HG03342 (cell line): Measurements from ENCODE around the gene PHF13.
"Not testable (repeated sequence)": the region's sequence is repeated elsewhere in the genome, so short reads cannot be mapped to it uniquely, and the experiment has no call there.

ENCODE experiments used
- ATAC-seq: cut with Tn5 transposase; IDR thresholded peaks from one replicate; pipeline ENCODE4 v1.9.1; 2021; ENCODE audit warnings: mild to moderate bottlenecking, moderate library complexity; ENCODE audit not compliant: unreplicated experiment

The PHF13 gene

DNA sequence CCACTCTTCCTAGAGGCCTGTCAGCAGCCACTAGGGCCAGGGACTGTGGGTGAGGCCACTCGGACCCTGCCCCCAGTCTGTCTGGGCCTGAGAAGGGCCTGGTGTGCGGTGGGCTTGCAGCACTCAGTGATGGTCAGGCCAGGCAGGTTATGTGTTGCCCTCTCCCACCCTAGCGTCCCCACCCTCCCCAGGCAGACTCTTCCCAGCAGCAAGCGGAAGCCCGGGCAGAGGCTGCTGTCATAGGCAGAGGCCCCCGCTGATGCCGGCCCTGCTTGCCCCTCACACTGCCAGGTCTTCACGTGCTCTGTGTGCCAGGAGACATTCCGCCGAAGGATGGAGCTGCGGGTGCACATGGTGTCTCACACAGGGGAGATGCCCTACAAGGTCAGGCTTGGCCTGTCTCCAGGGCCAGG, 27.1 kb upstream of the PHF13 start:
- ATAC-seq, result no peak

DNA sequence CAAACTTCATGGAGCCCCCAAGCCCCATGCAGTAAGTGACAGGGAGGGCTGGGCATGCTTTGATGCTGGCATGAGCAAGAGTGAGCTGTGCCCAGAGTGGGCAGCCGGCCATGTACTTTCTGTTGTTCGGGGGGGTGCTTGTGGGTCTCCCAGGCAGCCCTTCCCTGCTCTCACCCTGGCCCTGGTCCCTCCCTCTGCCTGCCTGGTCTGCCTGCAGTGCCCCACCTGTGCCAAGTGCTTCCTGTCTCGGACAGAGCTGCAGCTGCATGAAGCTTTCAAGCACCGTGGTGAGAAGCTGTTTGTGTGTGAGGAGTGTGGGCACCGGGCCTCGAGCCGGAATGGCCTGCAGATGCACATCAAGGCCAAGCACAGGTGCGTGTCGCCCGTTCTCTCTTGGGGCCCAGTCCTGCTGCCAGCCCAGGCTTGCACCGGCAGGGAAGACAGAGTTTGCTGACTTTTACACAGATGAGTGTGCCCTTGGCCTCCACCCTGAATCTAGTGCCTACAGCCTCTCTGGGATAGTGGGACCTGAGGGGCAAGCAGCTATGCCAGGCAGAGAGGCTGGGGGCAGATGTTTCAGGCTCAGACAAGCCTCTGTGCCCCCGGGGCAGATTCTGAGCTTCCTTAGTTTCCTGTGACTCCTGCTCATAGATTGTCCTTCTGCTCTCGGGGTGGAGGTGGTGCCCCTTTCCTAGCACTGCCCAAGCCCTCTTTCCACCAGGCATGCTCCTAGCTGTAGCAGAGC, 26.1 kb upstream of the PHF13 start:
- no peak for ATAC-seq

DNA sequence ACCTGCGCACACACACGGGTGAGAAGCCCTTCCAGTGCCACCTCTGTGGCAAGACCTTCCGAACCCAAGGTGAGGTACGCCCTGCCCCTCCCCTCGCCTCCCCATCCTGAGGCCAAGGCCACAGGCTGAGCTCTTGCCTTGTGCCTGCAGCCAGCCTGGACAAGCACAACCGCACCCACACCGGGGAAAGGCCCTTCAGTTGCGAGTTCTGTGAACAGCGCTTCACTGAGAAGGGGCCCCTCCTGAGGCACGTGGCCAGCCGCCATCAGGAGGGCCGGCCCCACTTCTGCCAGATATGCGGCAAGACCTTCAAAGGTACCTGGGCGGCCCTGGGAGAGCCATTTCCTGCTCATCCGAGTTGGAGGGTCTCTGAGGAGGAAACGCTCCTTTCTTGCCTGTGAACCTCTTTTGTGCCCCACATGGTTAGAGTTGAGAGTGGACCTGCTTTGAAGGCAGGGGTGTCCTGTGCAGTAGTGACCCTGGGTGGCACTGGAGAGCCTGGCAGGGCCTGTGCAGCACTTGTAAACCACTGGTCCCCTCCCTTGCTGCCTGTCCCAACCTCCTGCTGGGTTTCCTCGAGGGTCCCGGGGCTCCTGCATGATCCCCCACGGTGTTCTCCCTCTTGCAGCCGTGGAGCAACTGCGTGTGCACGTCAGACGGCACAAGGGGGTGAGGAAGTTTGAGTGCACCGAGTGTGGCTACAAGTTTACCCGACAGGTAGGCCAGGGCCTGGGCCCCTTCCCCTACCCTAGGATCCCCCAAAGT, 25.2 kb upstream of the PHF13 start:
- no peak for ATAC-seq

DNA sequence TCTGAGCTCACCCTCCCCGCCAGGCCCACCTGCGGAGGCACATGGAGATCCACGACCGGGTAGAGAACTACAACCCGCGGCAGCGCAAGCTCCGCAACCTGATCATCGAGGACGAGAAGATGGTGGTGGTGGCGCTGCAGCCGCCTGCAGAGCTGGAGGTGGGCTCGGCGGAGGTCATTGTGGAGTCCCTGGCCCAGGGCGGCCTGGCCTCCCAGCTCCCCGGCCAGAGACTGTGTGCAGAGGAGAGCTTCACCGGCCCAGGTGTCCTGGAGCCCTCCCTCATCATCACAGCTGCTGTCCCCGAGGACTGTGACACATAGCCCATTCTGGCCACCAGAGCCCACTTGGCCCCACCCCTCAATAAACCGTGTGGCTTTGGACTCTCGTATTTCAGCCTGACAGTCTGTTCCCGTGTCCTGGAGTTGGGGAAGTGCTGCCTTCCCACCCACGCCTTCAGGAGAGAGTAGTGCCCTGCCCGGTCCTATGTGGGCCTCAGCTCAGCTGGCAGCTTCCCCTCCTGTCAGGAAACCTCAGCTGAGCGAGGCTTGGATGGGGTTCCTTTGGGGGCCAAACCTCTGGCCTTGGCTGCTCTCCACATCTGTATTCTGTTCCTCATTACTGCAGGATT, 24.5 kb upstream of the PHF13 start:
- ATAC-seq, result no peak

DNA sequence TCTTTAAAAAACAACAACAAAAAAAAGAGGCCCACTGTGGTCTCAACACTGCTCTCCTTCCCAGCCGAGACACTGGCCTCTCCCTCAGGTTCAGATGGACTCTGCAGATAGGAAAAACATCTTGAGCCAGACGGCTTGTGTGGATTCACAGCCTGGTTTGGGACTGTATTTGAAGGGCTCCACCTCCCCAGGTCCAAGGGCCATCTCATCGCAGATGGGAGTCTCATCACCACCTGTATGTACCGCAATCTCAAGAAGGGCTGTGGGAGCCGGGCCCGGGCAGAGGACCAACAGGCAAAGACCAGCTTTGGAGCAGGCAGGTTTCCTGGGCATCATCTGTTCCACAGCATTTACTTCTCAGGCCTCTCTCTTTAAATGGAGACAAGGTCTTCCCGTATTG, 23.5 kb upstream of the PHF13 start:
- ATAC-seq, result no peak

DNA sequence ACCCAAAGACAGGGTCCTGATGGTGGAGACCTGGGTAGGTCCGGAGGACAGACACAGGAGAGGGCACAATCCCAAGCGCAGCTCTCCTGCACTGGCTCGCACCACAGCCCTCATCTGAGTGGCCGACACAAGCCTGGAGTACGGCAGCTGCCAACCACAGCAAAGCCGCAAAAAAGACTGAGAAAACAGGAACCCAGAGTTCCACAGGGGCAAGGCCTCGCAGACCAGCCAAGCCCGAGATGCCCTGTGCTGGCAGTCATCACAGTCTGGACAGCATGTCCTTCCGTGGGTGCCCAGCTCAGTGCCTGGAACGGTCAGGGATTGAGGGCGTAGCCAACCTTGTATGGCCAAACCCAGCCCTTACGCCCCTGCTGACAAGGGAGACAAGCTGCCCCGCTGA, 22.3 kb upstream of the PHF13 start:
- no peak for ATAC-seq

DNA sequence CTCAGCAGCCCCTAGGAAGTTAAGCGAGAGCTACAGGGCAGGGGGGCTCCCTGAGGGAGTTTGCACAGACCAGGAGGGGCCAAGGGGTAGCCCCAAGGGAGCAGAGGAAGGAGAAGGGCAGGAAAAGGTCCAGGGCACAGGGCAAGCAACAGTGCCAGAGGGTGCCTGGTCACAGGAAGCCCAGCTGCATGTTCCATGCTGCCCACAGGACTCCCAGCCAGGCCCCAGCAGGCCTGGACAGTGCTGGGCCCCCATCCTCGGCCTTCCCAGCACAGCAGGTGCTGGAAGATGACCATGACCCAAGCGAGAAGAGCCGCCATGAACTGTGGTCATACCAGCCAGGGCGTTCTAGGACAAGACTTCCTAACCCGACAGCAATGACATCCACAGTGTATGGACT, 21.9 kb upstream of the PHF13 start:
- no peak for ATAC-seq

DNA sequence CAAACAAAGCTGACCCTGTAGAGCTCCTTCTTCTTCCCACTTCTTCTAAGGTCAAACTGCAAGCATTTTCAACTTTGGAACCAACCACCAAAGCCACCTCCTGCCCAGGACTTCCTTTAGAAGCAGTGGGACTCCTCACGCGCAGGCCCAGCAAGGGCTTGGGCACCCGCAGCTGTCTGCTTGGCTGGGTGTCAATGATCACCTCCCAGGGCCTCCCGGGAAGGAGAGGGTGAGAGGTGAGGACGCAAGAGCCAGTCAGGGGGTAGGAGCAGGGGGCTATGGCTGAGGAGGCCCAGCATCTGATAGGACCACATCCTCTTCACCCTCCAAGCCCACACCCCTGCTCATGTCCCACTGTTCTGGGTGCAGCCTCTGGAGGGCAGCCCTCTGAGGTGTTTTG, 21.1 kb upstream of the PHF13 start:
- ATAC-seq, result no peak

- ATAC-seq, result no peak
These were observed 20.5 kb upstream of the PHF13 start for GRCh38 chr1:6592865-6593593.

GRCh38 chr1:6593810-6594209, 19.7 kb upstream of the PHF13 start:
- ATAC-seq, result no peak

- no peak for ATAC-seq
These were observed 18.4 kb upstream of the PHF13 start for GRCh38 chr1:6594977-6595740.

GRCh38 chr1:6596351-6596750, 17.2 kb upstream of the PHF13 start:
- ATAC-seq, result no peak

- no peak for ATAC-seq
These were observed 16.4 kb upstream of the PHF13 start for GRCh38 chr1:6596886-6597776.

GRCh38 chr1:6597777-6598131, 15.8 kb upstream of the PHF13 start:
- no peak for ATAC-seq

DNA sequence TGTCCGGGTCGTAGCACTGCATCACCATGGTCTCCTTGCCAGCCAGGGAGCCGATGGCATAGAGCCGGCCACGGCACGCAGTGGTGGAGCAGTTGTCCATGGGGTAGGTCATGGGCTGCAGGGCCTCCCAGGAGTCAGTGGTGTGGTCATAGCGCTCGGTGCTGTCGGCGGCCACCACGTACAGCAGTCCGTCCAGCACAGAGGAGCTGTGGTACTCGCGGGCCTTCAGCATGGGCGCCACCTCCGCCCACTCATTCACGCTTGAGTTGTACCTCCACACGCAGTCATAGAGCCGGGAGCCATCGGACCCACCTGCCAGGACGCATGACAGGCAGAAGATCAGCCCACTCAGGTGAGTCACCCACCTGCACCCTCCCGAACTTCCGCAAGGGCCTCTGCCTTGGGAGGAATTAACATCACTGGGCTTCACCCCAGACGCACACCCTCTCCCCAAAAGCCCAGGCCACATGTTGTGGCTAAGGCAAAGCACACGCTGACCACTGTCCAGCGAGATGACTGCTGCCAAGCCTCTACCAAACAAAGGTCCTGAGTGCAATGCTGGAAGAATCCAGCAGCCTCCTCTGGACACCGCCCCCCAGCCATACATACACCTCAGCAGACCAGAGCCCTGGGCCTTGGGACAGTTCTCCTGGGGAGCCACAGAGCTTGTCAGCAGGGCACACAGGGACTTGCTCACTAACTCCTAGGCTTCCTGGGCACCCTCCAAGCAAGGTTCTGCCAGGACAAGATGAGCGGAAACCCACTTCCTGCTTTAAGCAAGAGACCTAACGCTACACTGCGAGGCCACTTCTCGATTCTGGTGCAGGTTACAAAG, 14.2 kb upstream of the PHF13 start:
- ATAC-seq, result no peak

GRCh38 chr1:6599991-6600390, 13.5 kb upstream of the PHF13 start:
- ATAC-seq, result not testable (repeated sequence)

DNA sequence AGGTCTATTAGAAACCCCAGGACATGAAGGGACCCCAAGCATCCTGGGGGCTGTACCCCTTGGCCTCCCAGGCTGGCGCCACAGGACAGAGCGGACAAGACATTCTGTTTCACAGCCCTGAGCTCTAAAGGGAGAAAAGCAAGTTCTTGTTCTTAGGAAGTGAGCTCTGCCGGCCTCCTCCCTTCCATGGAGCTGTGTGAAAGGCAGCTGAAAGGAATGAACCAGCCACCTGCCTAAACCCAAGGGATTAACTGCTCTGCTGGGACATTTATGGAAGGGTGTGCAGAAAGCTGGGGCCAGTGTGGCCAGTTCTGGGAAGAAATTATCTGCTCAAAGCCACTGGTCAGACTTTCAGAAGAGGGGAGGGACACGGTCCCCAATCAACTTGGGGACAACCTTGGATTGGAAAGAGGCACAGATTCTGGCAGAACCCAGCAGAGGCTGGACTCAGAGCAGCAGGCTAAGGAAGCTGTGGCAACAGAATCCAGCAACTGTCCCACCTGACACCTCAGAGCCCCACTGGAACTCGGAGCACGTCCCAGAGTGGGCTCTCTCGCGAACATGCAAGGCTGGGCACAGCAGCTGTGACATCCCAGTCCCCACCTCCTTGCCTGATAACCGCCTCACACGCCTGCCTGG, 13.0 kb upstream of the PHF13 start:
- ATAC-seq, result no peak
